K562 (cell line): ENCODE measurements around the gene GDF2.

ENCODE experiments used
- MXI1 ChIP-seq: IDR thresholded peaks from 2 replicates; pipeline ENCODE4 v1.6.1; 2011; ENCODE audit warnings: low read depth, mild to moderate bottlenecking, improper control_type of control experiment, low read length
- NCOA2 ChIP-seq, 2 experiments: fragments of 450-650 bp; IDR thresholded peaks; 2 replicates each; pipeline ENCODE4 v1.6.1; 2018; ENCODE audit warnings: mild to moderate bottlenecking in 2 of 2, moderate library complexity in 1 of 2; ENCODE audit not compliant: partially characterized antibody in 2 of 2
- NFIC ChIP-seq: fragments of 450-650 bp; IDR thresholded peaks from 2 replicates; pipeline ENCODE4 v1.6.1; 2017; ENCODE audit warnings: mild to moderate bottlenecking, inconsistent platforms
- TF ChIP-seq, protein P1 (sequence below), 3 experiments: IDR thresholded peaks in 2 of 3; conservative IDR thresholded peaks in 1 of 3; 2 replicates each; pipeline ENCODE4 v1.5.1; 2011 to 2012; ENCODE audit warnings: low read length in 3 of 3, mild to moderate bottlenecking in 3 of 3, control low read depth in 2 of 3, improper control_type of control experiment in 1 of 3, inconsistent platforms in 1 of 3, low read depth in 1 of 3, mixed read lengths in 1 of 3, moderate library complexity in 1 of 3; ENCODE audit not compliant: insufficient read depth in 2 of 3

DNA sequence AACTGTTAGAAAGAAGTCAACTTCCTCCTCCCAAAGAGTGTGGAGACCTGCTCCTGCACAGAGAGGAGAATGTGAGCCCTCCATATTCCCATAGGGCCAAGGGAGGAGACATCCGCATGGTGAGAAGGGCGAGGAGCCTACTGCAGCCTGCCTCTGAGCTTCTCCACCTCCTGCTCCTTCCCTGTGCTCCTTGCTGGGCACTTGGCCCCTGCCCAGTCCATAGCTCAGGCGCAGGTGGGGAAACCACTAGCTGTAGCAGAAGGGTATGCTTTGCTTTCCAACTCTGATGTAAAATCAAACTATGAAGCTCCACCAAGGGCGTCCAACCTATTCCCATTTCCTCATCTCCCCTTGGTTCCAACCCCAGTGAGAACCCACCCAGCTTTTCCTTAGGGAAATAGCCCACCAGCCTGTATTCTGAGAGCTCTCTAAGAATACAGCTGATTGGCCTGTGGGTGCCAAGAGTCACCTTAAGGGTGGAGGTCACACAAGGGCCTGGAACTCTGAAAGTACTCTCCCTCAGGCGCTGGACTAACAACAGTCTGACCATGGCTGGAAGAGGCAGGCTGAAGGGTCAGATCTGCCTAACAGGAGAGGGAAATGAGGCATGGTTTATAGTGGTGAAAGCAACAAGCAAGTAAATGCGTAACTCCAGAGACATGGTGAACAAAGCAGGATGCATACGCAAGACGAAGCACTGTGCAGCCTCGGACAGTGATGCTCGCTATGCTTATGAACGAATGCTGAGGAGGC lies 47.9 kb downstream of the GDF2 start:
- TF ChIP-seq NCOA2 (IDR thresholded peaks at IDR 0.05; ENCODE audit: partially characterized antibody in 2 of 2), result no peak
- TF ChIP-seq, protein P1, sequence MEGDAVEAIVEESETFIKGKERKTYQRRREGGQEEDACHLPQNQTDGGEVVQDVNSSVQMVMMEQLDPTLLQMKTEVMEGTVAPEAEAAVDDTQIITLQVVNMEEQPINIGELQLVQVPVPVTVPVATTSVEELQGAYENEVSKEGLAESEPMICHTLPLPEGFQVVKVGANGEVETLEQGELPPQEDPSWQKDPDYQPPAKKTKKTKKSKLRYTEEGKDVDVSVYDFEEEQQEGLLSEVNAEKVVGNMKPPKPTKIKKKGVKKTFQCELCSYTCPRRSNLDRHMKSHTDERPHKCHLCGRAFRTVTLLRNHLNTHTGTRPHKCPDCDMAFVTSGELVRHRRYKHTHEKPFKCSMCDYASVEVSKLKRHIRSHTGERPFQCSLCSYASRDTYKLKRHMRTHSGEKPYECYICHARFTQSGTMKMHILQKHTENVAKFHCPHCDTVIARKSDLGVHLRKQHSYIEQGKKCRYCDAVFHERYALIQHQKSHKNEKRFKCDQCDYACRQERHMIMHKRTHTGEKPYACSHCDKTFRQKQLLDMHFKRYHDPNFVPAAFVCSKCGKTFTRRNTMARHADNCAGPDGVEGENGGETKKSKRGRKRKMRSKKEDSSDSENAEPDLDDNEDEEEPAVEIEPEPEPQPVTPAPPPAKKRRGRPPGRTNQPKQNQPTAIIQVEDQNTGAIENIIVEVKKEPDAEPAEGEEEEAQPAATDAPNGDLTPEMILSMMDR (IDR thresholded peaks at IDR 0.05 in 2 of 3, conservative IDR thresholded peaks at IDR 0.05 in 1 of 3; ENCODE audit: insufficient read depth in 2 of 3, low read depth in 1 of 3, low read length in 3 of 3), result no peak
- no peak for TF ChIP-seq MXI1
- TF ChIP-seq NFIC, result no peak
